HepG2 (cell line): ENCODE measurements around the gene MEIOB. TPM values are rescaled to one million over a fixed set of nuclear protein-coding genes. Genes with fewer than 3 reads are reported as not detected.
A peak's percentile ranks its signal among the peaks of the same experiment; 100 is the strongest.

Source experiments
- CHD4 ChIP-seq: fragments of 200-600 bp; sonication (generic); IDR thresholded peaks from 2 replicates; pipeline ENCODE4 v1.7.0; 2017; ENCODE audit warnings: mild to moderate bottlenecking, low read length, borderline replicate concordance
- JARID2 ChIP-seq: sonication (generic); formaldehyde crosslinking; IDR thresholded peaks from 2 replicates; pipeline ENCODE4 v1.8.1; 2023; ENCODE audit warnings: missing genetic modification reagents, inconsistent platforms; ENCODE audit not compliant: insufficient replicate concordance
- KMT2A ChIP-seq: sonication (generic); formaldehyde crosslinking; IDR thresholded peaks from 2 replicates; pipeline ENCODE4 v1.4.0; 2020; ENCODE audit warnings: missing genetic modification reagents
- NRL ChIP-seq: sonication (generic); formaldehyde crosslinking; IDR thresholded peaks from 2 replicates; pipeline ENCODE4 v1.5.0; 2020; ENCODE audit warnings: missing genetic modification reagents, mild to moderate bottlenecking, moderate library complexity, borderline replicate concordance
- RFX3 ChIP-seq: IDR thresholded peaks from 2 replicates; pipeline ENCODE4 v1.6.1; 2016; ENCODE audit warnings: missing biosample characterization, missing genetic modification reagents
- STAG1 ChIP-seq: sonication (generic); formaldehyde crosslinking; IDR thresholded peaks from 2 replicates; pipeline ENCODE4 v1.4.0; 2020; ENCODE audit warnings: missing genetic modification reagents
- TBP ChIP-seq: sonication (generic); formaldehyde crosslinking; IDR thresholded peaks from 2 replicates; pipeline ENCODE4 v1.5.0; 2020; ENCODE audit warnings: missing genetic modification reagents
- ZNF556 ChIP-seq: sonication (generic); formaldehyde crosslinking; IDR thresholded peaks from 2 replicates; pipeline ENCODE4 v1.4.0; 2020; ENCODE audit warnings: mild to moderate bottlenecking, missing genetic modification reagents, borderline replicate concordance
- polyA plus RNA-seq, 8 experiments: library from polyadenylated mRNA; depleted of rRNA in 3 of 8; stranded (reverse) in 7 of 8; unstranded in 1 of 8; fragments of >200 nt; fragmentation: Illumina TruSeq in 4 of 8; extraction: Trizol in 4 of 8; gene quantifications; 2 replicates each; pipeline versions ENCODE4 v1.2.1 to v1.2.3, GENCODE V29; 2011 to 2016; ENCODE audit warnings: low read depth in 4 of 8, missing spikeins in 1 of 8, mixed read lengths in 1 of 8; ENCODE audit not compliant: insufficient read depth in 1 of 8
- total RNA-seq, 5 experiments: library from RNA; depleted of rRNA; stranded (reverse); fragments of >200 nt; fragmentation: Illumina TruSeq; extraction: Trizol; gene quantifications; 2 replicates each; pipeline ENCODE4 v1.2.3, GENCODE V29; 2016; ENCODE audit warnings: low read depth in 1 of 5
- TF ChIP-seq, protein P1 (sequence below), 2 experiments: fragments of 450-650 bp in 1 of 2; sonication (generic) in 1 of 2; formaldehyde crosslinking in 1 of 2; IDR thresholded peaks; 2 replicates each; pipeline versions ENCODE4 v1.6.1 to v1.8.0; 2016 to 2022; ENCODE audit warnings: antibody characterized with exemption in 1 of 2, mild to moderate bottlenecking in 1 of 2, missing genetic modification reagents in 1 of 2
- TF ChIP-seq, protein P2 (sequence below): sonication (generic); formaldehyde crosslinking; IDR thresholded peaks from 2 replicates; pipeline ENCODE4 v1.5.0; 2020; ENCODE audit warnings: mild to moderate bottlenecking, missing genetic modification reagents, borderline replicate concordance
- TF ChIP-seq, protein P3 (sequence below): sonication (generic); formaldehyde crosslinking; IDR thresholded peaks from 2 replicates; pipeline ENCODE4 v1.4.0; 2020; ENCODE audit warnings: missing genetic modification reagents

Gene MEIOB
- total and polyA plus RNA-seq, 2 of the 13 experiments (the other 11 are each of a cell fraction or from before 2014, with no cell fraction given), result 0.17 TPM; not detected in 1

DNA sequence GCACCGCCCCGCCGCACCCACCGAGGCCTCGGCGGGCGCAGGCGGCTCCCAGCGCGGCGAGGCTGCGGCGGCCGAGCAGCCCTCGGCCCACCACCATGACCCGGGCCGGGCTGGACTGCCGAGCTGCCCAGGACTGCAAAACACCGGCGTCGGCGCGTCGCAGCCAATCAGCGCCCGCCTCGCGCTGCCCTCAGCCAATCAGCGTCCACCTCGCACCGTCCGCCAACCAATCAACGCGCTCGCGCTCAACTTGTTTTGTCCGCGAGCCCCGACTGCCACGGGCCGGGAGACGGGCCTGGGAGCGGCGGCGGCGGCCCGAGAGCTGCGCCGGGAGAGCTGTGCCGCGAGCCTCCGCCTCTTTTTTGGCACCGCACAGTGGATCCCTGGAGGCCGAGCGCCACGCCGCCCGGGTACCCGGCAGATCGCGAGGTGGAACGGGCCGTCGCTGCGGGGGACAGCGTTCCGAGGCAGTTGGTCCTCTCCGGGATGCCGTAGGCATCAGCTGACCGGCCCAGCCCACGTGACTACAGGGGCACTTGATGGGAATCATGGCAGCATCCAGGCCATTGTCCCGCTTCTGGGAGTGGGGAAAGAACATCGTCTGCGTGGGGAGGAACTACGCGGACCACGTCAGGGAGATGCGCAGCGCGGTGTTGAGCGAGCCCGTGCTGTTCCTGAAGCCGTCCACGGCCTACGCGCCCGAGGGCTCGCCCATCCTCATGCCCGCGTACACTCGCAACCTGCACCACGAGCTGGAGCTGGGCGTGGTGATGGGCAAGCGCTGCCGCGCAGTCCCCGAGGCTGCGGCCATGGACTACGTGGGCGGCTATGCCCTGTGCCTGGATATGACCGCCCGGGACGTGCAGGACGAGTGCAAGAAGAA lies 45.0 kb downstream of the MEIOB start, which contains the start of the genes FAHD1 and HAGH (continued):
- TF ChIP-seq, protein P1, sequence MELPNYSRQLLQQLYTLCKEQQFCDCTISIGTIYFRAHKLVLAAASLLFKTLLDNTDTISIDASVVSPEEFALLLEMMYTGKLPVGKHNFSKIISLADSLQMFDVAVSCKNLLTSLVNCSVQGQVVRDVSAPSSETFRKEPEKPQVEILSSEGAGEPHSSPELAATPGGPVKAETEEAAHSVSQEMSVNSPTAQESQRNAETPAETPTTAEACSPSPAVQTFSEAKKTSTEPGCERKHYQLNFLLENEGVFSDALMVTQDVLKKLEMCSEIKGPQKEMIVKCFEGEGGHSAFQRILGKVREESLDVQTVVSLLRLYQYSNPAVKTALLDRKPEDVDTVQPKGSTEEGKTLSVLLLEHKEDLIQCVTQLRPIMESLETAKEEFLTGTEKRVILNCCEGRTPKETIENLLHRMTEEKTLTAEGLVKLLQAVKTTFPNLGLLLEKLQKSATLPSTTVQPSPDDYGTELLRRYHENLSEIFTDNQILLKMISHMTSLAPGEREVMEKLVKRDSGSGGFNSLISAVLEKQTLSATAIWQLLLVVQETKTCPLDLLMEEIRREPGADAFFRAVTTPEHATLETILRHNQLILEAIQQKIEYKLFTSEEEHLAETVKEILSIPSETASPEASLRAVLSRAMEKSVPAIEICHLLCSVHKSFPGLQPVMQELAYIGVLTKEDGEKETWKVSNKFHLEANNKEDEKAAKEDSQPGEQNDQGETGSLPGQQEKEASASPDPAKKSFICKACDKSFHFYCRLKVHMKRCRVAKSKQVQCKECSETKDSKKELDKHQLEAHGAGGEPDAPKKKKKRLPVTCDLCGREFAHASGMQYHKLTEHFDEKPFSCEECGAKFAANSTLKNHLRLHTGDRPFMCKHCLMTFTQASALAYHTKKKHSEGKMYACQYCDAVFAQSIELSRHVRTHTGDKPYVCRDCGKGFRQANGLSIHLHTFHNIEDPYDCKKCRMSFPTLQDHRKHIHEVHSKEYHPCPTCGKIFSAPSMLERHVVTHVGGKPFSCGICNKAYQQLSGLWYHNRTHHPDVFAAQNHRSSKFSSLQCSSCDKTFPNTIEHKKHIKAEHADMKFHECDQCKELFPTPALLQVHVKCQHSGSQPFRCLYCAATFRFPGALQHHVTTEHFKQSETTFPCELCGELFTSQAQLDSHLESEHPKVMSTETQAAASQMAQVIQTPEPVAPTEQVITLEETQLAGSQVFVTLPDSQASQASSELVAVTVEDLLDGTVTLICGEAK (IDR thresholded peaks at IDR 0.05), result no peak
- TF ChIP-seq, protein P1 (CRISPR knock-in tag; IDR thresholded peaks at IDR 0.05), result peak; percentile 87
- TF ChIP-seq KMT2A (CRISPR knock-in tag) (peak; percentile 89), JARID2 (CRISPR knock-in tag) (peak; percentile 61), RFX3 (CRISPR knock-in tag) (no peak), CHD4 (no peak), TBP (CRISPR knock-in tag) (no peak), ZNF556 (CRISPR knock-in tag) (no peak), STAG1 (CRISPR knock-in tag) (no peak), NRL (CRISPR knock-in tag) (peak; percentile 96)
- TF ChIP-seq, protein P2, sequence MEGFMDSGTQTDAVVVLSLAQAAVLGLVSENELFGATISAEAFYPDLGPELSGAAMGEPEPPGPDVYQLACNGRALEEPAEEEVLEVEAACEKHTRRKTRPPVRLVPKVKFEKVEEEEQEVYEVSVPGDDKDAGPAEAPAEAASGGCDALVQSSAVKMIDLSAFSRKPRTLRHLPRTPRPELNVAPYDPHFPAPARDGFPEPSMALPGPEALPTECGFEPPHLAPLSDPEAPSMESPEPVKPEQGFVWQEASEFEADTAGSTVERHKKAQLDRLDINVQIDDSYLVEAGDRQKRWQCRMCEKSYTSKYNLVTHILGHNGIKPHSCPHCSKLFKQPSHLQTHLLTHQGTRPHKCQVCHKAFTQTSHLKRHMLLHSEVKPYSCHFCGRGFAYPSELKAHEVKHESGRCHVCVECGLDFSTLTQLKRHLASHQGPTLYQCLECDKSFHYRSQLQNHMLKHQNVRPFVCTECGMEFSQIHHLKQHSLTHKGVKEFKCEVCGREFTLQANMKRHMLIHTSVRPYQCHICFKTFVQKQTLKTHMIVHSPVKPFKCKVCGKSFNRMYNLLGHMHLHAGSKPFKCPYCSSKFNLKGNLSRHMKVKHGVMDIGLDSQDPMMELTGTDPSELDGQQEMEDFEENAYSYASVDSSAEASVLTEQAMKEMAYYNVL, result peak; percentile 89
- TF ChIP-seq, protein P3, sequence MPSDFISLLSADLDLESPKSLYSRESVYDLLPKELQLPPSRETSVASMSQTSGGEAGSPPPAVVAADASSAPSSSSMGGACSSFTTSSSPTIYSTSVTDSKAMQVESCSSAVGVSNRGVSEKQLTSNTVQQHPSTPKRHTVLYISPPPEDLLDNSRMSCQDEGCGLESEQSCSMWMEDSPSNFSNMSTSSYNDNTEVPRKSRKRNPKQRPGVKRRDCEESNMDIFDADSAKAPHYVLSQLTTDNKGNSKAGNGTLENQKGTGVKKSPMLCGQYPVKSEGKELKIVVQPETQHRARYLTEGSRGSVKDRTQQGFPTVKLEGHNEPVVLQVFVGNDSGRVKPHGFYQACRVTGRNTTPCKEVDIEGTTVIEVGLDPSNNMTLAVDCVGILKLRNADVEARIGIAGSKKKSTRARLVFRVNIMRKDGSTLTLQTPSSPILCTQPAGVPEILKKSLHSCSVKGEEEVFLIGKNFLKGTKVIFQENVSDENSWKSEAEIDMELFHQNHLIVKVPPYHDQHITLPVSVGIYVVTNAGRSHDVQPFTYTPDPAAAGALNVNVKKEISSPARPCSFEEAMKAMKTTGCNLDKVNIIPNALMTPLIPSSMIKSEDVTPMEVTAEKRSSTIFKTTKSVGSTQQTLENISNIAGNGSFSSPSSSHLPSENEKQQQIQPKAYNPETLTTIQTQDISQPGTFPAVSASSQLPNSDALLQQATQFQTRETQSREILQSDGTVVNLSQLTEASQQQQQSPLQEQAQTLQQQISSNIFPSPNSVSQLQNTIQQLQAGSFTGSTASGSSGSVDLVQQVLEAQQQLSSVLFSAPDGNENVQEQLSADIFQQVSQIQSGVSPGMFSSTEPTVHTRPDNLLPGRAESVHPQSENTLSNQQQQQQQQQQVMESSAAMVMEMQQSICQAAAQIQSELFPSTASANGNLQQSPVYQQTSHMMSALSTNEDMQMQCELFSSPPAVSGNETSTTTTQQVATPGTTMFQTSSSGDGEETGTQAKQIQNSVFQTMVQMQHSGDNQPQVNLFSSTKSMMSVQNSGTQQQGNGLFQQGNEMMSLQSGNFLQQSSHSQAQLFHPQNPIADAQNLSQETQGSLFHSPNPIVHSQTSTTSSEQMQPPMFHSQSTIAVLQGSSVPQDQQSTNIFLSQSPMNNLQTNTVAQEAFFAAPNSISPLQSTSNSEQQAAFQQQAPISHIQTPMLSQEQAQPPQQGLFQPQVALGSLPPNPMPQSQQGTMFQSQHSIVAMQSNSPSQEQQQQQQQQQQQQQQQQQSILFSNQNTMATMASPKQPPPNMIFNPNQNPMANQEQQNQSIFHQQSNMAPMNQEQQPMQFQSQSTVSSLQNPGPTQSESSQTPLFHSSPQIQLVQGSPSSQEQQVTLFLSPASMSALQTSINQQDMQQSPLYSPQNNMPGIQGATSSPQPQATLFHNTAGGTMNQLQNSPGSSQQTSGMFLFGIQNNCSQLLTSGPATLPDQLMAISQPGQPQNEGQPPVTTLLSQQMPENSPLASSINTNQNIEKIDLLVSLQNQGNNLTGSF (CRISPR knock-in tag), result peak; percentile 82; the same call in 1 of the 2 replicates
